ENCODE results near the gene OXSR1.

OXSR1 gene

GRCh38 chr3:38164952-38165721, at the start of gene OXSR1:
TSS of gene OXSR1 (plus strand) at chr3:38165537. CDS start at chr3:38165877, 340 bp downstream.
- DNase-seq (ENCODE audit: low read depth in 2 of 2) = peak; percentile 87 to 90

GRCh38 chr3:38115645-38116427, 49.5 kb upstream of the OXSR1 start:
- DNase-seq (ENCODE audit: low read depth in 2 of 2) = no peak

GRCh38 chr3:38116471-38117162, 48.7 kb upstream of the OXSR1 start:
- no peak for DNase-seq (ENCODE audit: low read depth in 2 of 2)

GRCh38 chr3:38117163-38117716, 48.1 kb upstream of the OXSR1 start:
- no peak for DNase-seq (ENCODE audit: low read depth in 2 of 2)

GRCh38 chr3:38117748-38118420, 47.5 kb upstream of the OXSR1 start:
- peak; percentile 42 to 64 for DNase-seq (ENCODE audit: low read depth in 2 of 2)

DNA sequence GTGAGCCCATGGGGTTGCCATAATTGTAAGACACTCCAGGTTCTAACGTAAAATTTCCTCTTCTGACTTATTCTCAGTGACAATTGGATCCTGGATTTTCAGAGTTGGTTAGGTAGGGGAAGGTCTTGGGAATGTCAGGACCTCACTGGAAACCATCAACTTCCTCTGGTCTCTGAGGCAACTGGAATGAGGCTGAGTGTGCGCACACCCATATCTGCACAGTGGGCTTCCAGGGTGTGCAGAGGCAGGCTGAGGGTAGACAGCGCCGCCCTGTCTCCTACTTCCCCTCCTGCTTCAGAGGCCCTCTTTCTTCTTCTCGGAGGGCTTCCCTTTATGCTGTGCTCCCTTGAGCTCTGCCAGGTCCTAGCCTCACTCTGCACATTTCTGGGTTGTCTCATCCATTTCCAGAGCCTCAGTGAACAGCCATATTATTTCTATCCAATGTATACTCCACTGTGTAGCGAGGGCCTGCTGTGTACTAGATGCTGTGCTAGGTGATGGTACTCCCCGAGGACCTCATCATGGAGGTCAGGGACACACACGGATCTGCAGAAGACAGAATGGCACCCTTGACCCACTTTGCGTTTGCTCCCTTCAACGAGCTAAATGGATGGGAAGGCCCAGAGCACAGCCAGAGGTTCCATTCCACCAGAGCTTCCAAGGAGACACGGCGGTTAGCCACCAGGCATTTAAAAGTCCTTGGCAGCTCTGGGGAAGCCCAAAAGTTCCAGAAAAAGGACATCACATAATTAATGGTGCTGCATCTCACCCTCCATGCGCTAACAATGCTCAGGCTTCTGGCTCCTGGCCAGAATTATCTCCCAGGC, 46.7 kb upstream of the OXSR1 start:
- DNase-seq (ENCODE audit: low read depth in 2 of 2) = no peak

DNA sequence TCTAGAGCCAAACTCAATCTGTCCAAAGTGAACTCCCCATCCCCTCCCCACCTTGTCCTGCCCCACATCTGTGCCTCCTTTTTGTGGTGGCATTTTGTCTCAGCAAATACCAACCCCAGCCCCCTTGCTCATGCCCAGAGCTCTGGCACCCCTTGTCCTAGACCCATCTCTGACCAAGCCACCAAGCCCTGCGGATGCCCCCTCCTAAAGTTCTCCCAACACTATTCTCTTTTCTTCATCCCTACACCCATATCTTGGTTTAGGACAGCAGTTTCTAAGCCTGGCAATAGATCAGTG, 46.1 kb upstream of the OXSR1 start:
- DNase-seq (ENCODE audit: low read depth in 2 of 2) = no peak

DNA sequence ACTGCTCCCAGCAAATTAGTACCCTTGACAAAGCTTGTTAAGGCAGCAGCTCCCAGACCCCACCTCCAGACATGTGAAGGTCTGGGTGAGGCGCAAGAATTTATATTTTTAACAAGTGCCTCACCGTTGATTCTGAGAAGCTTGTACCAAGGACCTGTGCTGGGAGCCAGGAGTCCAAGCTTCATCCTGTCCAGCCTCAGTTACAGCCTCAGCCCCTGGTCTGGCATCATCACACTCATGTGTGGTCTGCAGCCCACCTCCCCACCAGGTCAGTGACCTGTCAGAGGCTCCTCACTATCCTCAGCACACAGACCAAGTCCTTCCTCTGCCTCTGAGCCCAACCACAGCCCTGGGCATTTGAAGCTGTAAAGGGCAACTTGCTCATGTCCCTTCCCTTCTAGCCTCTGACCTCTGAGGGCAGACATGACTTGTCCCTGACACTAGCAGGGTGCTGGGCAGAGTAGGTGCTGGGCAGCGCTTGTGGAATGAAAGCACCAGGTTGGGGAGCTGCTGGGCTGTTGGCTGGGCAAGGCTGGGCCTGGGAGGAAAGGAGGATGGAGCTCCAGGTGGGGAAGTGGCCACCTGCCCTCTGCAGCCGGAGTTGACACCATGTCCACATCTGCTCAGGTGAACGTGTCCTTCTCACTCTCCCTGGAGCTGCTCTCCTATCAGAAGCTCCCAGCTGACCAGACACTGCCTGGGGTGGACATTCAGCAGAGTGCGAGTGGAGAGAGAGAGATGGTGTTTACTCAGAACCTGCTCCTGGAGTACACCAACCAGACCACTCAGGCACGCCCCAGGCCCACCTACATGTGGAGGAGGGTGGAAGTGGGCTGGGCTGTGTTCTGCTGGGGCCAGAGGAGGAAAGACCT, 45.3 kb upstream of the OXSR1 start:
- DNase-seq (ENCODE audit: low read depth in 2 of 2) = no peak

DNA sequence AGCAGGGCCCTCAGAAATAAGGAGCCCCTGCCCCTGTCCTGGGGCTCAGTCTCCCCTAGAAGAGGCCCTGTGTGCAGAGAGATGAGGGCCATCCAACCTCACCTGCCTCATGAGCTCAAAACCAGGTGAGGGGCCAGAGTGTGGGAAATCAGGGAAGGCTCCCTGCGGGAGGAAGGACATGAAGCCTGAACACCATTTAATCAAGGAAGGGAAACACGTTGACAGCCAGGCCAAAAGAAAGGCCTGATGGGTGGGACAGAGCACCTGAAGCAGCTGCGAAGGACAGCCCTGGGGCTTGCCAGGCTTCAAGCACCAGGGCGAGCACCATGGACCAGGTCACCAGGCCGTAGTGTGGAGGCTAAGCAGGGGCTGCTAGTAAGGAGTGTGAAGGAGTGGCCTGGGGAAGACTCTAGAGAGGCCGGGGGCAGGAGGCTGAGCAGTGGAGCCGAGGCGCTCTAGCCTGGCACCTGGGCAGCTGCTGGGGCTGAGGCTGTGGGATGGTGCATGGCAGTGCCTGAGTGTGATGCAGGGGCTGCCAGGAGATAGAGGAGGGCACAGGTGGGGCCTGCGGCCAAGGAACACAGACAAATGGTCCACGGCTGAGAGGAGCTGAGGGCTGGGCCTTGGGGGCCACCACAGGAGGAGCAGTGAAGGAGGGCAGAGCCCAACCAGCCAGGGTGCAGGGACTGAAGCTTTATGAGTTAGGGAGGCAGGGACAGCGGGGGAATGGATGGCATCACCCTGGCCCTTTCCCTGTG, 44.5 kb upstream of the OXSR1 start:
- no peak for DNase-seq (ENCODE audit: low read depth in 2 of 2)

DNA sequence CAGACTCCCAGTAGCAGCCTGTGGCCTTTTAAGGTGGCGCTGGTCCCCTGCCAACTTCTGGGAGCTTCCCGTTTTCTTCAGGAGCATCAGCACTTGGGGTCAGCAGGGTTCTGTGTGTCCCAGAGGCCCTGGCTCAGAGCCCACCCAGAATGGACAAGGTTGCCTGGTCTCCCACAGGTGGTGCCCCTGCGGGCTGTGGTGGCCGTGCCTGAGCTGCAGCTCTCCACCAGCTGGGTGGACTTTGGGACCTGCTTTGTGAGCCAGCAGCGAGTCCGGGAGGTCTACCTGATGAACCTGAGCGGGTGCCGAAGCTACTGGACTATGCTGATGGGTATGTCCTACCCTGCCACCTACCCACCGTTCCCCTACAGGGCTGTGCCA, 43.9 kb upstream of the OXSR1 start:
- no peak for DNase-seq (ENCODE audit: low read depth in 2 of 2)

DNA sequence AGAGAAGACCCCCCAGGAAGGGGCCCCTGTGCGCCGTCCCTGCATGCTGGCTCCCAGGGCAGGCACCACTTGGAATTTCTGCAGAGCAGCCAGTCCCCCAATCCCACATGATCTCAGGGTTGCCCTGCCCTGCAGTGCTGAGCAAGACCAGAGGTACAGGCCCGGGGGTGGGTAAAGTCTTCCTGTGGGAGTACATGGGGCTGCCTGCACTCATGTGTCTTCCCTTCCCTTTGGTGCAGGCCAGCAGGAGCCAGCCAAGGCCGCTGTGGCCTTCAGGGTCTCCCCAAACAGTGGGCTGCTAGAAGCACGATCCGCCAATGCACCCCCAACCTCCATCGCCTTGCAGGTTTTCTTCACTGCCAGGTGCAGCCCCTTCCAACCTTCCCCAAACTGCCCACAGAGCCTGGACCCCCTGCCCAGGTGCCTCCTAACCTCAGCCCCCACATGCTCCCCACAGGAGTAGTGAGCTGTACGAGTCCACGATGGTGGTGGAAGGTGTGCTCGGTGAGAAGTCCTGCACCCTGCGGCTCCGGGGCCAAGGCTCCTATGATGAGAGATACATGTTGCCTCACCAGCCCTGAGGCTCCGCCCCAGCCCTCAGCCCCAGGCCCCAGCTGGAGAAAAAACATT, 43.4 kb upstream of the OXSR1 start:
- DNase-seq (ENCODE audit: low read depth in 2 of 2) = no peak

DNA sequence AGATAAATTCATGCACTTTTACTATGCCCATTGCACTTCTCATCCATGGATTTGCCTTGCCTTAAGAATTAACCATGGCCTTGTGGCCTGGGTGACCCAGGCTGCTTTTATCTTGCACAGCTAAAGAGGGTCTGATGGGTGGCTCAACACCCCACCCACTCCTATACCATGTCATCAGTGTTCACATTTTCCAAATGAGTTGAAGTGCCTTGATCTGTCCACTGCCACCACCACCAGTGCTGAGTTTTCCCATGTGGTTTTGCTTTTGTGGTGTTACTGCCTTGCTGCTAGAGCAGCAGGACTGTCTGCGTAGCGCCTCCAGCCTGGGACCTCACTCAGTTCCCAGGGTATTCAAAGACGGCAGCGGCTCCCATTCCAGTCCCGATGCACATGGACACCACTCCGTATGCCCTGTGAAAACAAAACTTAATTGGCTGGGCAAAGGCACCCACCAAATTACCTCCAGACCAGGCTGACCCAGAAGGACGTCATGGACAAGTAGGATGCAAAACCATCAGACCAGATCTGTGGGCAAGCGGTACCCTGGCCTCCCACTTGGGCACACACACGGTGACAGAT, 42.5 kb upstream of the OXSR1 start:
- no peak for DNase-seq (ENCODE audit: low read depth in 2 of 2)

GRCh38 chr3:38124324-38125122, 40.8 kb upstream of the OXSR1 start:
- no peak for DNase-seq (ENCODE audit: low read depth in 2 of 2)

- no peak for DNase-seq (ENCODE audit: low read depth in 2 of 2)
These were observed 39.8 kb upstream of the OXSR1 start for GRCh38 chr3:38125305-38126120.

DNA sequence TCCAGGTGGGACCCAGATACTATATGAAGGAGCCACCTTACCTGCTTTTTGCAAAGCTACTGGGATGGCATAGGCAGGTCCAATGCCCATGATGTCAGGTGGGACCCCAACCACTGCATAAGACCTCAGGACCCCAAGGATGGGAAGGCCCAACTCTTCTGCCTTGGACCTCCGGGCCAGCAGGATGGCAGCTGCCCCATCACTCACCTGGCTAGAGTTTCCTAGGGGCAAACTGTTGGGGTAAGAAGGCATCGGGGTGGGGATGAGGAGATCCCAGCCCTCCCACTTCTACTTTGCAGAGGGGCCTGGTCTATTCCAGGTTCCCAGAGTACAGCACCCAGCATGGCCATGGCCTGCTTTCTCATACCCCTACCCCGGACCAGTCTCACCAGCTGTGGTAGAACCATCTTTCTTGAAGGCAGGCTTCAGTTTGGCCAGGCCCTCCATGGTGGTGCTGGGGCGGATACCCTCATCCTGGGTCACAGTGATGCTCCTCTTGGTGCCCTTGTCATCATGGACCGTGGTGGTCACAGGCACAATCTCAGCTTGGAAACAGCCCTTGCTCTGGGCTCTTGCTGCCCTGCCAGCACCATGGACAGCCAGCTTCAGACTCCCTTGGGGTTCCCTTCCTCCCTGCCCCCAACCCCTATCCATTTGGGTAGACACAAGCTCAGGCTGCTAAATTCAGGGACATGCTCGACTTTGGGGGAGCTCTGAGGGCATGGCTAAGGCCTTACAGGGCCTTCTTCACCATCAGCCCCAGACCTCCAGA, 39.0 kb upstream of the OXSR1 start:
- DNase-seq (ENCODE audit: low read depth in 2 of 2) = no peak
